Fibroblast of the aortic adventitia (primary cell): ENCODE results near the gene PCDHGB6. TPM values are rescaled to one million over a fixed set of nuclear protein-coding genes. Genes with fewer than 3 reads are reported as not detected.

Experiments
- DNase-seq: peaks from one replicate; pipeline ENCODE4 v3.0.0-alpha.2; 2010; ENCODE audit warnings: low read depth
- H3K4me3 ChIP-seq: 2 replicates; pipeline ENCODE4 v1.5.1; 2011; ENCODE audit warnings: low read depth, mild to moderate bottlenecking, control low read depth, low read length, moderate library complexity
- CTCF ChIP-seq: IDR thresholded peaks from 2 replicates; pipeline ENCODE4 v1.5.1; 2011; ENCODE audit warnings: mild to moderate bottlenecking, low read length, control low read depth, inconsistent platforms; ENCODE audit not compliant: insufficient read depth
- total RNA-seq: library from RNA; depleted of rRNA; stranded (reverse); fragments of >200 nt; gene quantifications from 2 replicates; pipeline ENCODE4 v1.2.3, GENCODE V29; 2012; ENCODE audit warnings: low replicate concordance

PCDHGB6 gene
- total RNA-seq, 1 donor: 5.8 TPM

- DNase-seq: no peak
- no peak for TF ChIP-seq CTCF
- H3K4me3 ChIP-seq: no peak overlapping the region
Observed at GRCh38 chr5:141440341-141440740, 32.5 kb downstream of the PCDHGB6 start.

DNA sequence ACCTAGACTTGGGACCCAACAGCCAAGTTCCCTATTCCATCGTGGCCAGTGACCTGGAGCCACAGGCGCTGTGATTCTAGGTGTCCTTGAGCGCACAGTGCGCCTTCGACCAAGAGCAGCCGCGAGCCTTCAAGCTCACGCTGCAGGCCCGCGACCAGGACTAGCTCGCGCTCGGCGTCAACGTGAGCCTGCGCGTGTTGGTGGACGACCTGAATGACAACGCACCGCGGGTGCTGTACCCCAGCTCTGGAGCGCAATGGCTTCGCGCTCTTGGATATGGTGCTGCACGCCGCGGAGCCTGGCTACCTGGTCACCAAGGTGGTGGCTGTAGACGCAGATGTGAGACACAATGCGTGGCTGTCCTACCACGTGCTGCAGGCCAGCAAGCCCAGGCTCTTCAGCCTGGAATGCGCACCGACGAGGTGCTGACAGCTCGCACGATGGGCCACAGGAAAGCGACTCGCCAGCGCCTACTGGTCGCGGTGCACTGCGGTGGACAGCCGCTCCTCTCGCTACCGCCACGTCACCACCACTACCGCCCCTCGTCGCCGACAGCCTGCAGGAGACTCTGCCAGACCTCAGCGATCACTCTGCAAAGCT is 33.9 kb downstream of the PCDHGB6 start:
- no peak for TF ChIP-seq CTCF
- DNase-seq: no peak
- no peak overlapping the region for H3K4me3 ChIP-seq

Other genes starting within 250 kb of the PCDHGB6 start
- 0.63 and 0.98 TPM in 2 replicates for gene PCDHB7, start 235.4 kb upstream of the PCDHGB6 start, total RNA-seq
- gene PCDHB8, start 230.2 kb upstream of the PCDHGB6 start, total RNA-seq: 0.16 and 0.27 TPM in 2 replicates
- gene PCDHB16, start 225.6 kb upstream of the PCDHGB6 start, total RNA-seq: 0.25 and 0.36 TPM in 2 replicates
- gene PCDHB9, start 220.9 kb upstream of the PCDHGB6 start, total RNA-seq: 0.41 and 1.2 TPM in 2 replicates
- gene PCDHB10, start 215.7 kb upstream of the PCDHGB6 start, total RNA-seq: 0.36 and 0.41 TPM in 2 replicates
- 0.08 and 0.27 TPM in 2 replicates for gene PCDHB11, start 208.4 kb upstream of the PCDHGB6 start, total RNA-seq
- 0.18 and 0.25 TPM in 2 replicates for gene PCDHB12, start 199.3 kb upstream of the PCDHGB6 start, total RNA-seq
- 0.27 and 0.65 TPM in 2 replicates for gene PCDHB13, start 194.1 kb upstream of the PCDHGB6 start, total RNA-seq
- gene PCDHB14, start 184.7 kb upstream of the PCDHGB6 start, total RNA-seq: 0.45 and 0.74 TPM in 2 replicates
- 0.09 TPM in 1 of 2 replicates, not detected in the other for gene PCDHB15, start 162.6 kb upstream of the PCDHGB6 start, total RNA-seq
- gene SLC25A2, start 104.0 kb upstream of the PCDHGB6 start, total RNA-seq: 0.72 TPM in 1 of 2 replicates, not detected in the other
- gene TAF7, start 87.2 kb upstream of the PCDHGB6 start, total RNA-seq: 62.1 and 66.0 TPM in 2 replicates
- gene PCDHGA1, start 77.5 kb upstream of the PCDHGB6 start, total RNA-seq: 0.90 and 1.4 TPM in 2 replicates
- gene PCDHGA2, start 69.3 kb upstream of the PCDHGB6 start, total RNA-seq: 2.5 and 3.9 TPM in 2 replicates
- 1.1 and 4.4 TPM in 2 replicates for gene PCDHGA3, start 64.2 kb upstream of the PCDHGB6 start, total RNA-seq
- 3.1 and 4.2 TPM in 2 replicates for gene PCDHGB1, start 57.9 kb upstream of the PCDHGB6 start, total RNA-seq
- gene PCDHGA4, start 53.0 kb upstream of the PCDHGB6 start, total RNA-seq: 3.7 and 9.9 TPM in 2 replicates
- 1.3 and 5.7 TPM in 2 replicates for gene PCDHGB2, start 48.0 kb upstream of the PCDHGB6 start, total RNA-seq
- 1.7 and 3.5 TPM in 2 replicates for gene PCDHGA5, start 43.9 kb upstream of the PCDHGB6 start, total RNA-seq
- 7.7 and 9.6 TPM in 2 replicates for gene PCDHGB3, start 37.8 kb upstream of the PCDHGB6 start, total RNA-seq
- 3.9 and 7.4 TPM in 2 replicates for gene PCDHGA6, start 34.1 kb upstream of the PCDHGB6 start, total RNA-seq
- 2.9 and 8.4 TPM in 2 replicates for gene PCDHGA7, start 25.3 kb upstream of the PCDHGB6 start, total RNA-seq
- gene PCDHGB4, start 20.3 kb upstream of the PCDHGB6 start, total RNA-seq: 9.0 and 17.4 TPM in 2 replicates
- 2.5 and 3.8 TPM in 2 replicates for gene PCDHGA8, start 15.4 kb upstream of the PCDHGB6 start, total RNA-seq
- 8.5 and 19.9 TPM in 2 replicates for gene PCDHGB5, start 10.1 kb upstream of the PCDHGB6 start, total RNA-seq
- gene PCDHGA9, start 5.2 kb upstream of the PCDHGB6 start, total RNA-seq: 4.1 and 7.3 TPM in 2 replicates
- 10.6 and 22.2 TPM in 2 replicates for gene PCDHGA10, start 5.0 kb downstream of the PCDHGB6 start, total RNA-seq
- gene PCDHGB7, start 9.7 kb downstream of the PCDHGB6 start, total RNA-seq: 16.7 and 22.1 TPM in 2 replicates
- gene PCDHGA11, start 13.0 kb downstream of the PCDHGB6 start, total RNA-seq: 7.6 and 17.8 TPM in 2 replicates
- gene PCDHGA12, start 22.5 kb downstream of the PCDHGB6 start, total RNA-seq: 39.7 and 50.5 TPM in 2 replicates
- 53.7 and 97.7 TPM in 2 replicates for gene PCDHGC3, start 67.9 kb downstream of the PCDHGB6 start, total RNA-seq
- 2.5 and 5.2 TPM in 2 replicates for gene PCDHGC4, start 77.0 kb downstream of the PCDHGB6 start, total RNA-seq
- gene PCDHGC5, start 81.1 kb downstream of the PCDHGB6 start, total RNA-seq: 7.0 and 10.5 TPM in 2 replicates
- gene DIAPH1, start 211.0 kb downstream of the PCDHGB6 start, total RNA-seq: 16.3 and 22.1 TPM in 2 replicates
- gene HDAC3, start 228.8 kb downstream of the PCDHGB6 start, total RNA-seq: 48.4 and 51.4 TPM in 2 replicates
- gene RELL2, start 229.0 kb downstream of the PCDHGB6 start, total RNA-seq: 2.6 and 6.6 TPM in 2 replicates
- 19.9 and 39.8 TPM in 2 replicates for gene FCHSD1, start 243.4 kb downstream of the PCDHGB6 start, total RNA-seq